ENCODE data around the gene TAF1D.

DNA sequence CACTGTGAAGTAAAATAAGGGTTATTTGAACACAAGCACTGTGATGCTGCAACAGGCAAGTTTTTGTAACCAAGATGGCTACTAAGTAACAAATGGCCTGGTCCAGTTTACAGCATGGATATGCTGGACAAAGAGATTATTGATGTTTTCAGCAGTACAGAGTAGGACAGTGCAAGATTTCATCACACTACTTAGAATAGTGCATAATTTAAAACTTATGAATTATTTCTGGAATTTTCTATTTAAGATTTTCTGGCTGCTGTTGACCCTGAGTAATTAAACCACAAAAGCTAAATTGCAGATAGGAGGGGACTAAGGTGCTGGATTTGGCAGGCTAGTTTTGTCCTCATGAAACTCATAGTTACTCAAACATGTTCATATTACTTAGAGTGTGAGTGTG lies 46.7 kb downstream of the TAF1D start:
- TF ChIP-seq, protein P1, sequence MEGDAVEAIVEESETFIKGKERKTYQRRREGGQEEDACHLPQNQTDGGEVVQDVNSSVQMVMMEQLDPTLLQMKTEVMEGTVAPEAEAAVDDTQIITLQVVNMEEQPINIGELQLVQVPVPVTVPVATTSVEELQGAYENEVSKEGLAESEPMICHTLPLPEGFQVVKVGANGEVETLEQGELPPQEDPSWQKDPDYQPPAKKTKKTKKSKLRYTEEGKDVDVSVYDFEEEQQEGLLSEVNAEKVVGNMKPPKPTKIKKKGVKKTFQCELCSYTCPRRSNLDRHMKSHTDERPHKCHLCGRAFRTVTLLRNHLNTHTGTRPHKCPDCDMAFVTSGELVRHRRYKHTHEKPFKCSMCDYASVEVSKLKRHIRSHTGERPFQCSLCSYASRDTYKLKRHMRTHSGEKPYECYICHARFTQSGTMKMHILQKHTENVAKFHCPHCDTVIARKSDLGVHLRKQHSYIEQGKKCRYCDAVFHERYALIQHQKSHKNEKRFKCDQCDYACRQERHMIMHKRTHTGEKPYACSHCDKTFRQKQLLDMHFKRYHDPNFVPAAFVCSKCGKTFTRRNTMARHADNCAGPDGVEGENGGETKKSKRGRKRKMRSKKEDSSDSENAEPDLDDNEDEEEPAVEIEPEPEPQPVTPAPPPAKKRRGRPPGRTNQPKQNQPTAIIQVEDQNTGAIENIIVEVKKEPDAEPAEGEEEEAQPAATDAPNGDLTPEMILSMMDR (IDR thresholded peaks at IDR 0.05) = no peak
- TF ChIP-seq POLR2A (IDR thresholded peaks at IDR 0.05) = no peak
